ENCODE results near the gene TUT4. TPM values are rescaled to one million over a fixed set of nuclear protein-coding genes. Genes with fewer than 3 reads are reported as not detected.

The TUT4 gene
- total and polyA plus RNA-seq, 2 of the 4 experiments (the other 2 are of a cell fraction) = 10.9 to 40.0 TPM

- 93% methylated on average over 2 of the region's 9 CpGs; no CpG with 5 or more reads in 1 of the 2 experiments for WGBS, 2 experiments (ENCODE audit: extremely low coverage in 2 of 2, insufficient read length in 1 of 2)
- Histone ChIP-seq H2BK15ac (ENCODE audit: low read depth, low read length) (no peak overlapping the region), H3K79me1 (ENCODE audit: low read depth in 1 of 2, low read length in 2 of 2) (peaks cover 24 to 51% of the 10 kb centered on the region in 2 experiments), H4K20me1 (ENCODE audit: insufficient read depth, low read length) (peaks cover 22% of the 10 kb centered on the region), H2BK5ac (ENCODE audit: low read depth, low read length, poor library complexity, severe bottlenecking) (no peak overlapping the region), H3K4me3 (ENCODE audit: insufficient read depth, low read depth, low read length) (no peak overlapping the region), H3K14ac (replicated peaks; ENCODE audit: low read depth, low read length) (no peak overlapping the region), H3K27ac (ENCODE audit: insufficient read depth, low read length) (no peak overlapping the region), H3K9me1 (ENCODE audit: insufficient read depth, low read length) (peaks cover 11% of the 10 kb centered on the region), H2AFZ (replicated peaks; ENCODE audit: low read length, poor library complexity) (no peak overlapping the region), H2BK20ac (ENCODE audit: low read depth, low read length) (no peak overlapping the region), H2AK5ac (ENCODE audit: low read depth, low read length) (no peak overlapping the region), H3K4me1 (ENCODE audit: control insufficient read depth, insufficient read depth, low read length) (no peaks in the 10 kb centered on the region), H4K5ac (ENCODE audit: low read depth, low read length) (no peak overlapping the region), H3K56ac (ENCODE audit: extremely low read depth, insufficient read depth, low read length) (no peak overlapping the region), H3K4ac (ENCODE audit: low read depth, low read length) (no peak overlapping the region), H3K9ac (ENCODE audit: low read depth, low read length) (no peak overlapping the region), H3K4me2 (ENCODE audit: low read depth, low read length) (no peak overlapping the region), H3K18ac (ENCODE audit: low read depth, low read length) (no peak overlapping the region), H4K91ac (ENCODE audit: insufficient read depth, low read depth, low read length) (no peak overlapping the region), H3K27me3 (ENCODE audit: control insufficient read depth, insufficient read depth, low read length) (no peaks in the 10 kb centered on the region), H4K8ac (ENCODE audit: low read depth in 2 of 2, low read length in 2 of 2) (no peak overlapping the region), H3K36me3 (ENCODE audit: control insufficient read depth, insufficient read depth, low read length) (0 out of 2 replicates have a peak, but pooled peaks cover under 1% of the 10 kb centered on the region), H3K9me3 (ENCODE audit: control insufficient read depth, insufficient read depth, low read length) (peaks cover 10% of the 10 kb centered on the region), H2AK9ac (replicated peaks; ENCODE audit: low read depth, low read length, poor library complexity) (no peak overlapping the region), H3K23ac (ENCODE audit: low read depth, low read length) (no peak overlapping the region), H2BK120ac (ENCODE audit: low read depth, low read length) (no peak overlapping the region)
- intact Hi-C loops (cut with micrococcal nuclease) (loop anchor here (5.0 kb wide), 1 partner anchor 134 kb away; no protein-coding TSS in a partner anchor), in situ Hi-C loops (cut with MboI; ENCODE audit: low sequenced_read_pairs) (no loop called here), dilution Hi-C loops (cut with HindIII; ENCODE audit: low sequenced_read_pairs, unreplicated experiment) (no loop called here)
- ATAC-seq (ENCODE audit: low read depth) = no peak
- CTCF ChIA-PET = no interaction called here
- TF ChIP-seq MAZ (IDR thresholded peaks at IDR 0.05; ENCODE audit: borderline replicate concordance, low read depth, low read length) (no peak), CHD1 (IDR thresholded peaks at IDR 0.05; ENCODE audit: low read depth, low read length) (no peak), BHLHE40 (IDR thresholded peaks at IDR 0.05; ENCODE audit: low read depth, low read length) (no peak), POLR2A (IDR thresholded peaks at IDR 0.05; ENCODE audit: low read depth, low read length) (no peak), FOS (IDR thresholded peaks at IDR 0.05; ENCODE audit: low read depth, low read length) (no peak), RAD21 (IDR thresholded peaks at IDR 0.05; ENCODE audit: low read length) (no peak)
- no peak for DNase-seq
- POLR2A ChIA-PET (ENCODE audit: unreplicated experiment) = no interaction called here
- BruUV-seq (replicated peaks) = no TSS peak
Observed at GRCh38 chr1:52533713-52534112, 19.2 kb downstream of the TUT4 start.
